Lung (tissue), 12 donors: ENCODE measurements around the gene CNIH3. TPM values are rescaled to one million over a fixed set of nuclear protein-coding genes. Genes with fewer than 3 reads are reported as not detected.
A peak's percentile ranks its signal among the peaks of the same experiment; 100 is the strongest.

Experiments used
- ATAC-seq: fragments of 200-7000 bp; cut with Tn5 transposase; one replicate; pipeline ENCODE4 v1.9.1; 2020; ENCODE audit warnings: moderate number of reproducible peaks; ENCODE audit not compliant: insufficient read depth, low FRiP score
- DNase-seq, 3 donors: peaks; one replicate each; pipeline ENCODE4 v3.0.0-alpha.2; 2013 to 2017
- H3K27ac ChIP-seq, 2 donors: one replicate each; pipeline ENCODE4 v1.5.1; 2013; ENCODE audit warnings: mild to moderate bottlenecking in 2 of 2, moderate library complexity in 2 of 2, control low read depth in 1 of 2, inconsistent platforms in 1 of 2, low read depth in 1 of 2, low read length in 1 of 2
- H3K27me3 ChIP-seq, 3 donors: one replicate each; pipeline ENCODE4 v1.5.1; 2013; ENCODE audit warnings: low read length in 2 of 3; ENCODE audit not compliant: control insufficient read depth in 3 of 3, insufficient read depth in 3 of 3
- H3K36me3 ChIP-seq, 4 donors: one replicate each; pipeline ENCODE4 v1.5.1; 2013; ENCODE audit warnings: low read length in 4 of 4, mild to moderate bottlenecking in 1 of 4, moderate library complexity in 1 of 4; ENCODE audit not compliant: control insufficient read depth in 4 of 4, insufficient read depth in 4 of 4
- H3K4me1 ChIP-seq, 5 donors: one replicate each; pipeline ENCODE4 v1.5.1; 2013; ENCODE audit warnings: low read length in 5 of 5, mild to moderate bottlenecking in 2 of 5, moderate library complexity in 1 of 5; ENCODE audit not compliant: control insufficient read depth in 5 of 5, insufficient read depth in 5 of 5
- H3K4me3 ChIP-seq: one replicate; pipeline ENCODE4 v1.5.1; 2013; ENCODE audit warnings: mild to moderate bottlenecking, control low read depth, moderate library complexity
- H3K9ac ChIP-seq, 2 donors: one replicate each; pipeline ENCODE4 v1.5.1; 2013; ENCODE audit warnings: low read length in 2 of 2, control low read depth in 1 of 2; ENCODE audit not compliant: insufficient read depth in 1 of 2
- H3K9me3 ChIP-seq, 4 donors: one replicate each; pipeline ENCODE4 v1.5.1; 2013; ENCODE audit warnings: low read length in 3 of 4, mild to moderate bottlenecking in 1 of 4, moderate library complexity in 1 of 4; ENCODE audit not compliant: control insufficient read depth in 4 of 4, insufficient read depth in 3 of 4
- CTCF ChIP-seq: IDR thresholded peaks from 2 replicates; pipeline ENCODE4 v1.5.1; 2012; ENCODE audit warnings: mild to moderate bottlenecking; ENCODE audit errors: control extremely low read depth, extremely low read depth
- WGBS, 2 donors: extraction: QIAGEN DNeasy Blood & Tissue Kit; methylation state at CpG; one replicate each; pipeline ENCODE4 v1.1.7; 2013; 5-methylcytosine and 5-hydroxymethylcytosine counted together
- polyA plus RNA-seq, 2 donors: library from polyadenylated mRNA; stranded (reverse); fragments of 200-250 nt; gene quantifications; one replicate each; pipeline ENCODE4 v1.2.1, GENCODE V29; 2013
- total RNA-seq, 2 donors: library from RNA; depleted of rRNA in 1 of 2; stranded (reverse); fragments of >200 nt in 1 of 2; gene quantifications; one replicate each; pipeline ENCODE4 v1.2.1, GENCODE V29; 2014 to 2021
- donor health status: control.
- donor health status: control.
- donor health status: Bipolar disorder and iron deficiency.
- donor health status: healthy.
- donor health status: DM: yes; HTN: yes; CAD: no.

Gene CNIH3
- total and polyA plus RNA-seq, 4 donors = 0.70 to 5.2 (median 2.9) TPM

- H3K9me3 ChIP-seq = no peaks in the 10 kb centered on the region
- no peaks in the 10 kb centered on the region for H3K36me3 ChIP-seq
- H3K9ac ChIP-seq = peak overlapping the region in 1 of 2 donors; percentile 6
- DNase-seq = no peak
- 66 to 84% methylated on average over 7 of the region's 7 CpGs for WGBS, 2 donors
- H3K4me3 ChIP-seq = no peak overlapping the region
- H3K27me3 ChIP-seq = no peaks in the 10 kb centered on the region
- H3K27ac ChIP-seq = no peak overlapping the region
- peak; percentile 36 for ATAC-seq
- no peak for TF ChIP-seq CTCF
- peaks cover 0 to 5% (median 0%) of the 10 kb centered on the region in 5 donors for H3K4me1 ChIP-seq
Observed at GRCh38 chr1:224721000-224721399, 104.9 kb downstream of the CNIH3 start.

GRCh38 chr1:224722838-224723237 lies 106.7 kb downstream of the CNIH3 start:
- no peak overlapping the region for H3K27ac ChIP-seq
- H3K36me3 ChIP-seq = no peaks in the 10 kb centered on the region
- H3K27me3 ChIP-seq = no peaks in the 10 kb centered on the region
- WGBS, 2 donors = 71 to 74% methylated on average over 8 of the region's 8 CpGs
- H3K4me3 ChIP-seq = no peak overlapping the region
- ATAC-seq (no peak), DNase-seq (no peak)
- H3K9me3 ChIP-seq = no peaks in the 10 kb centered on the region
- H3K4me1 ChIP-seq = peaks cover 0 to 5% (median 0%) of the 10 kb centered on the region in 5 donors
- H3K9ac ChIP-seq = no peak overlapping the region
- TF ChIP-seq CTCF = no peak

- H3K9me3 ChIP-seq = no peaks in the 10 kb centered on the region
- ATAC-seq = no peak
Observed at GRCh38 chr1:224724566-224724965, 108.4 kb downstream of the CNIH3 start.

More at GRCh38 chr1:224724566-224724965, 108.4 kb downstream of the CNIH3 start:
- DNase-seq = no peak
- Histone ChIP-seq H3K36me3 (no peaks in the 10 kb centered on the region), H3K9ac (no peak overlapping the region), H3K4me1 (peaks cover 0 to 5% (median 0%) of the 10 kb centered on the region in 5 donors), H3K27me3 (no peaks in the 10 kb centered on the region), H3K4me3 (no peak overlapping the region), H3K27ac (no peak overlapping the region)
- no peak for TF ChIP-seq CTCF
- WGBS, 2 donors = 92 to 95% methylated on average over 2 of the region's 2 CpGs
